NCI-H524 treated with DMSO at 0.1 percent for 48 hours (cell line): ENCODE measurements around the gene THY1.
"Not testable (repeated sequence)": the region's sequence is repeated elsewhere in the genome, so short reads cannot be mapped to it uniquely, and the experiment has no call there.

Source experiments
- DNase-seq: peaks from one replicate; lab custom pipeline; 2025; lab: John Stamatoyannopoulos, UW

THY1 gene

DNA sequence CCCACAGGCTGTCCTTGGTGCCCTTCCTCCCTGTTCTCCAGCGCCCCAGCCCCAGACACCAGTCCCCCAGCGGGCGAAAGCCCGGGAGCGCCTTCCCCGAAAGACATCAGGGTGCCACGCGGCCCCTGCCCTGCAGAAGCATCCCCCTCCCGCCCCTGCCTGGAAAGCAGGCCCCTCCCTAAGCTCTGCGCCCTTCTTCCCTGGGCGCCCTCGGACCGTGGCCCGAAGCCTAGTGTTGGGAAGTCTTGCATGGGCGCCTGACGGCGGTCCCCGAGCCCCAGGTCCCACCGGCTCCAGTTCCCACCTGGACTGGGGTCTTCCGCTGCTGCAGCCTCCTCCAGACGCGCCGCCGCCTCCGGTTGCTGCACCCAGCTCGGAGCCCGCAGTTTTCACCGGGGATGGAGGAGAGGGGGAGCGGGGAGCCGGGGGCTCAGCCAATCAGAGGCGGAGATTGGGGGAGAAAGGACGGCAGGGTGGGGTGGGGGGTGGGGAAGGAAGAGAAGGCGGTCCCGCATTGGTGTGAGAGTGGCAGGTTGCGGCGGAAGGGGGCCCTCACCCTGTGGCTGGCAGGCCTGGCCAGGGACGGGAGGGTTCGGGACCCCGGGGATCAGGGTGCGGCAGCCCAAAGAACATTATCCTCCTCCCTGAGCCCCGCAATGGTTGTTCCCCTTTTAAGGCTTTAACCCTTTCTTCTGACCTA lies at the start of gene THY1:
THY1 (minus strand) TSS at position 364 of the 700 bp plus-strand sequence. CDS start 2,267 bp downstream, outside the sequence.
- DNase-seq = no peak

DNA sequence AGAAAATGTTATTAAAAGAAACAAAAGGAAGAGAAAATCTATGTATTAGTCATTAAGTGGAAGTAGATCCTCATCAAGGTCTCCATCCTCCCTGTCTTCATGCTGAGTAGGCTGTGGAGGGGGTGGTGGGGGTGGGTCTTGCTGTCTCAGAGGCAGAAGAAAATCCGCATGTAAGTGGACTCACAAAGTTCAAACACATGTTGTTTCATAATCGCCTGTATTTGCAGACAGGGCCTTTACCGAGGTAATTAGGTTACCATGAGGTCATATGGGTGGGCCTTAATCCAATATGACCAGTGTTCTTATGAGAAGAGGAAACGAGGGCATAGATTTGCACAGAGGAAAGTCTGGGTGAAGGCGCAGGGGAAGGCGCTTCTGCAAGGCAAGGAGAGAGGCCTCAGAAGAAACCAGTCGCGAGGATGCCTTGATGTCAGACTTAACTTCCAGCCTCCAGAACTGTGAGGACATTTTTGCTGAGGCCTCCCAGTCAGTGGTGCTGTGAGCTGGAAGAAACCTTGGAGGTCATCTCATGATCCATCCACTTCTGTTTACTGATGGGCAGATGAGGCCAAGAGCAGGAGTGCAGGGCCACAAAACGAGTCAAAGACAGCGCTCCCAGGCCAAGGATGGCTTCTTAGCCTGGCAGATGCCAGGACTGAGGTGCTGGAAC lies 49.3 kb upstream of the THY1 start:
- no peak for DNase-seq

DNA sequence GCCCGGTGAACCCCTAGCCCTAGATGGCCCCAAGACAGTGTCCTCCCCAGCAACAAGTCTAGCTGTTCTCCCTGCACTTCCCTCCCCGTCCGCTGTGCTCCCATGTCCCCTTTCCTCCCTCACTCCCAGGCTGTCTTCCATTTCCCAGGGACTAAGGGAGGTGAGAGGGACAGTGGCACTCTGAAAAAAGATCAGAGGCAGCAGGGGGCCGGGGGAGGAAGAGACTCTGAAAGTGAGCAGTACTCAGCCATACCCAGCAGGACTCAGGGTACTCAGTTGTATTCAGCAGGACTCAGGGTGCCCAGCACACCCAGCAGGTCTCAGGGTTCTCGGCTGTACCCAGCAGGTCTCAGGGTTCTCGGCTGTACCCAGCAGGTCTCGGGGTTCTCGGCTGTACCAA lies 48.4 kb upstream of the THY1 start:
- no peak for DNase-seq

DNA sequence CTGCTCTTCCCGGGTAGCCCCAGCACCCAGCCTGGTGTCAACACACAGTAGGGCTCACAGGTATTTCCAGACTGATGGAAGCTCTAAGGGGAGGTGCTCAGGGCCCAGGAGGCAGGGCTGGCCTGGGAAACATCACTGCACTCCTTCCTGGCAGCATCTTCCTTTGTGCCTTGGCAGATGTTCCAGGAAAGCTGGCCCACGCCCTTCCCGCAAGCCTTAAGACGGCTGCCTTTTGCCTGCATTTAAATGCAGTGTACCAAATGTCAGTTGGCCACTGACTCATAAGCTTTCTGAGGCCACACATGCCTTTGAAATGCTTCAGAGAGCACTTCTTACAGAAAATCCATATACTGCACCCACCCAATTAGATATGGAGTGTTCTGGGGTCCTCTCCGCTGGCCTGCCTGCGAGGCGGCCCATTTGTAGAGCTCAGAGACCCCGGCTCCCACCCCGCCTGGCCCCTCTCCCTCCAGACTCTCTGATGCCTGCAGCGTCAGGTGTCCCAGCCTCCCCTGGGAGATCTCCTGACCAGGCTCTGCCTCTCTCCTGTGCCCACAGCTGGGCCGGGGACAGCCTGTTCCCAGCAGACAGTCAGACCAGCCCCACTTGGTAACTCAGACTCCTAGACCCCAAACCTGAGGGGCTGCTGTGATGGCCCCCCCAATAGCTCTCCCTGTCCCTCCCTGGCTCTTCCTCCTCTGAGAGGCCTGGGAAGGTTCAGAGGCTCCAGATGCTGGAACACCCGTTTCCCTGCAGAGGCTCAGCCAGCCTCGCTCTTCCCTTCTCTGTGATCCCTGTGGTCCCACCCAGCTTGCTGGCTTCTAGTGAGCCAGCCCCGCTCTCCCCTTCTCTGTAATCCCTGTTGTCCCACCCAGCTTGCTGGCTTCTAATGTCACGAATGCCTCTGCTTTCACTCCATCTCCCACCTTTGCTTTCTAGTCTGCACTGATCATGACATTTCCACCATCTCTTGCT lies 47.6 kb upstream of the THY1 start:
- no peak for DNase-seq

DNA sequence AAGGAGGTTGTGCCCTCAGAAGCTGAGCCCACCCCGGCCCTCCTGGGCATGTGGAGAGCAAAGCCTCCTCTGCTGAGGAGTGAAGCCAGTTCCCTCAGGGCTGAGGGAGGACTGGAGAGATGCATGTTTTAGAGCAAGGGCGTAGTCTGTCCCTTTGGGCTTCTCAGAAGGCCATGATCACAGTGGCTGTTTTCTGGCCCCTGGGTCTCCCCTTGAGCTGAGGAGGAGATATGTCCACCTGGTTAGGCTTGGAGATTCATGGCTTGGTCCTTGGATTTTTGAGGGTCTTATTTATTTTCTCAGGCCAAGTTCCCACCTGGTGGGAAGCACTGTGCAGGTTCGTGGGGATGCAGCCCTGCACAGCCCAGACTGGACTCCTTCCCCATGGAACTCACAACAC lies 46.5 kb upstream of the THY1 start:
- DNase-seq = no peak

DNA sequence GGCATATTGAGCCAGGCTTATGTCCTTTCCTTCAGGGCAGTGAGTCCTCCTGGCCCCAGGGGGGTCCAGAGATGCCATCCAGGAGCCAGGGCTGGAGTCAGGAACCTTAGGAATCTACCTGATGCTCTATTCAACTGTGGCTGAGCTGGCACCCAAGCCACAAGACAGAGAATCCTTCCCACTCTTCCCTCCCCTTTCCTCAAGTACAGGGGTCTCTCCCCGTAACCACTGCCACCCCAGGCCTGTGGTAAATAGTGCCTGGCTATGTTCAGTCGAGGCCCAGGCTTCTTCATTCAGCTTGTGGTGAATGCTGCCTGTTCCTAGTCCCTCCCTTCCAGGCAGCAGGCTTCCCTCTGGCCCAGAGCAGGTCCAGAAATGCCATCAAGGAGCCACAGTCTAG lies 45.5 kb upstream of the THY1 start:
- DNase-seq = no peak

DNA sequence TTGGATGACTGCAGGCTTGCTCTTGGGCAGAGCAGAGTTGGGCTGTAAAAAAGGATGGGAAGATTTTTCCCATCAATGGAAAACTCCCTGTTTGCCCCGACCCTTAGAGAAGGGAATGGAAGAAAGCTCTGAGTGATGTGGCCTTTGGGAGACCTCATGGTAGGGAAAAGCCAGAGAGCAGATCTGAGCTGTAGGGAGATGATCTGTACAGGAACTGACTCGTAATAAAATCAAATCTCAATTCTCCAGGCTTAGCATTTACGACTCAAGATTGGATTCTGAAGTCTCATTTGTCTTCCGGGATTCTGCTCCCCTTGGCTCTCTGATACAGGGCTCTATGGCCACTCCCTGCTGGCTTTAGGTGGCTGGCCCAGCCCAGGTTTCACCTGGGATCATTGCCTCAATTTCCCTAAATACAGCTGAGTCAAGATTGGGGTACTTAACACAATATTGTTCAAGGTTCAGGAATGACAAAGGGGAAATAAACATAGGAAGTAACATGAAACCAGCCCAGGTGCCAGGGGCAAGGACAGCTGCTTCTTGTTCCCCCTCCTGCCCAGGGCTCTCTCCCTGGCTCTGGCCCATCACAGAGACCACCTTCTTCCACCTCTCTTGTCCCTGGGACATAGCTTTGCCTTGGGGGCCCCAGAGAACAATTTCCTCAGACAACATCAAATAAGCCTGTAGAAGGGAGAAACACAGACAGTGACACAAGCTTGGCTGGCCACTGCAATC lies 38.4 kb upstream of the THY1 start:
- no peak for DNase-seq

DNA sequence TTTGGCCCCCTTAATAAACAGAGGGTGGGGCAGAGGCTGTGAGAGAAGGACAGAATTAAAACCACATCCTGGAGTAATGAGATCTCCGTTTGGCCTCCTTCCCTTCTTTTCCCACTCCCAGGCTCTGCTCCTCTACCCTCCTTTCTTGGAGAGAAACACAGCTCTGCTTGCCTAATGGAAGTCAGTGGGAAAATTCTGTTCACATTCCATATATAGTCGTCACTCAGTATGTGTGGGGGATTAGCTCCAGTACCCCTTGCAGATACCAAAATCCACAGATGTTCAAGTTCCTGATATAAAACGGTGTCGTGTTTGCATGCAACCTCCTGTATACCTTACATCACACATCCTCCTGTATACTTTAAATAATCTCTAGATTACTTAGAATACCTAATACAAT lies 37.6 kb upstream of the THY1 start:
- no peak for DNase-seq

DNA sequence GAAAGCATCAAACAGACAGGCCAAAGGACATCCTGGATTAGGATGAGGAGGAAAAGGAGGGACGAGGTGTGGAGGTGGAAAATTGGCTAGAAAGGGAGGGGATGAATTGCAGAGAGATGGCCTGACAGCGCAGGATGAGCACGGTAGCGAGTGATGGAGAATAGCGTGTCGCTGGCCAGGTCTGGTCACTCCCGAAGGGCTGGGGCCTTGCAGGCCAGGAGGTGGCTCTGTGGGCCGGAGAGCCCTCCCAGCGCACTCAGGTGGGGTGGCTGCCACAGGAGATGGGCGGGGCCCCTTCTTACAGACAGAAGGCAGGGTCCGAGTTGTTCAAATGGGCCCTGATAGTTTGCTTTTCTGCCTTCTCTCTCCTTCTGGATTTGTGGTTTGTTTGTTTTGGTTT lies 37.1 kb upstream of the THY1 start:
- DNase-seq = no peak

DNA sequence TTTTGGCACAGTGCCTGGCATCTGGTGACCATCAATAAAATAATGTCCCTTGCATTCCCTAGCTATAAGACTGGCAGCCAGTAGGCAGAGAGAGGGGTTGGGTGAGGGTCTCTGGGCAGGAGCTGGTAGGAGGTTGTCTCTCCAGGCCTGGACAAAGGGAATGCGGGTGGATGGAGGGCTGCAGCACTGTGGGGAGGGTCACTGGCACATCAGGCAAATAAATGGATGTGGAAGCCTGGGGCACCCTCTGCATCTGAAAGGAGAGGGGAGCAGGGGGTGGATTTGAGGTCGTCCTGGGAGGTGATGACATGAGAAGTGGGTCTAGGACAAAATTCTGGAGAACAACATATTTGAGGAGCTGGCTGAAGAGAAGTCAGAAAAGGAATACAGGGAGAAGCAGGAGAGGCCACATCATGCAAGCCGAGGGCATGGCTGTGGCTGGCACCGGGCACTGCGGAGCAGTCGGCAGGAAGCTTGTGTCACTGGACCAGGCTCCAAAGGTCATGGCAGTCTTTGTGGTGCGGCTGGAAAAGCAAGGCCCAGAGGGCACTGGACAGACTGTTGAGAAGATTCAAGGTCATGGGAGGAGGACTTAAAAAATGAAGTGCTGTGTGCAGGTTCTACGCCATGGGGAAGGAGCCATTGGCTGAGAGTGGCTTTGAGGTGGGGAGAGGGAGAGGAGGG lies 36.5 kb upstream of the THY1 start:
- no peak for DNase-seq

DNA sequence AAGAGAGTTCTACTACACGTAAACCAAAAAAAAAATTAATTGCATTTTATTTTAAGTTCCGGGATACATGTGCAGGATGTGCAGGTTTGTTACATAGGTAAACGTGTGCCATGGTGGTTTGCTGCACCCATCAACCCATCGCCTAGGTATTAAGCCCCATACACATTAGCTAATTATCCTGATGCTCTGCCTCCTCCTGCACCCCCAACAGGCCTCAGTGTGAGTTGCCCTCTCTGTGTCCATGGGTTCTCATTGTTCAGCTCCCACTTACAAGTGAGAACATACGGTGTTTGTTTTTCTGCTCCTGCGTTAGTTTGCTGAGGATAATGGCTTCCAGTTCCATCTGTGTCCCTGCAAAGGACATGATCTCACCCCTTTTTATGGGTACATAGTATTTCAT lies 32.7 kb upstream of the THY1 start:
- DNase-seq = not testable (repeated sequence)

DNA sequence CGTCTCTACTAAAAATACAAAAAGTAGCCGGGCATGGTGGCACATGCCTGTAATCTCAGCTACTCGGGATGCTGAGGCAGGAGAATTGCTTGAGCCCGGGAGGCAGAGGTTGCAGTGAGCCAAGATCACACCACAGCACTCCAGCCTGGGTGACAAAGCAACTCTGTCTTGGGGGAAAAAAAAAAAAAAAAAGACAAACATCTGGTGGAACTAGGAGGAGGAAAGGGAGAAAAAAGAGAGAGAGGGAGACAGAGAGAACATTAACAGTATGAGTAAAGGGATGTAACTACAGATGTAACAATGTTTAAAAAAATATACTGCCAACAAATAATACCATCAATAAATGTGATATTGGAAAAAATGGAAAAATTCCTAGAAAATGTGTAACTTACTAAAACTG lies 32.3 kb upstream of the THY1 start:
- DNase-seq = not testable (repeated sequence)

DNA sequence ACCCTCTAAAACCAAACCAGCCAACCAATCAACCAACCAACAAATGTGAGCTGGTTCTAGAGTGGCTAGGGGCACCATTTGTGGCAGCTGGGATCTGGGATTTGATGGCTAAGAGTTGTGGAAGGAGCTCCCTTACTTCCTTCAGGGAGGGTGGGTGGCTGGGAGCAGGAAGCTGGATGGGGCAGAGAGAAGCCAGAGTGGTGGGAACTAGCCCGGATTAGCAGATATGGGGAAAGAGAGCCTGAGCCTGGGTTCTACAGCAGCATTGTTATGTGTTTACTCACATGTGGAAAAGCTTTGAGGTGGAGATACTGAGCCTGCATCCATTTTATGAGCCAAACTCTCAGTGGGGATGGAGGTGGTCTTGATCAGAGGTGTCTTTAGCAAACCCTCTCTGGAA lies 30.9 kb upstream of the THY1 start:
- DNase-seq = no peak

DNA sequence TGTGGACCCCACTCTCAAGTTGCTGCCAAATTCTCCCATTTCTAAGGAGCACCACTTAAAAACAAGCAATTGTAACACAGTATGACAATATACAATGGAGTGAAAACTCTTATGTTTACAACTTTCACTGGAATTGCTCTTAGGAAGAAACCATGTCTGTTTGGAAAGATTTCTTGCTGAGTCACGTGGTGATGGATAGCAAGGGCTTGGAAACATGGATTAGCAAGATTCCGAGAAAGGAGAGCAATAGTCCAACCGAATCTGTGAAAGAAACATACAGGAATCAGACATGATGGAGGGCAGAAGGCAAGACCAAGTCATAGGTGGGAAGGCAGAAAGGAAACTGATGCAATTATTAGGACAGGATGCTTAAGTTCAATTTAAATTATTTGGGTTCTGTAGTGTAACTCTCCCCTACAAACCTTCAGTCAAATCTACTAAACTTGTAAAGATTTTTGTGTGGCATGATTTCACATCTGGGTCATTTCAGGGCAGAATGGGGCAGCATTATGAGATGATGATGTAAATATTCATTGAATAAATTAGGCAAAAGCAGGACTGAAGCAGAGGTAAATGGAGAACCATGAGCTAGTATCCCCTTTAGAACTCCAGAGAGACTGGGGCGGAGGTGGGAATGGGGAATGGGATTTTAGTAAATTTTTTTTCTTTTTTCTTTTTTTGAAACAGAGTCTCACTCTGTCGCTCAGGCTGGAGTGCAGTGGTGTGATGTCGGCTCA lies 27.8 kb upstream of the THY1 start:
- no peak for DNase-seq

DNA sequence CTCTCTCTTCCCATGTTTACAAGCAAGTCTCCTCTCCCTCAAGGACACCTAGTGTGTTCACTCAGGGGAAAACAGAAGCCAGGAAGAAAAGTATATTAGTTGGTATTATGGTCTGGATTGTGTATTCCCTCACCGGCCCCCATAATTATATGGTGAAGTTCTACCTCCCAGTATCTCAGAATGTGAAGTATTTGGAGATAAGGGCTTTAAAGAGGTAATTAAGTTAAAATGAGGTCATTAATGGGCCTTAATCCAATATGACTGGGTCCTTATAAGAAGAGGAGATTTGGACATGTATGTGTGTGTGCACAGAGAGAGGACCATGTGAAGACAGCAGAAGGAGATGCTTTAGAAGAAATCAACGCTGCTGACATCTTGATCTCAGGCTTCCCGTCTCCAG lies 26.5 kb upstream of the THY1 start:
- no peak for DNase-seq

DNA sequence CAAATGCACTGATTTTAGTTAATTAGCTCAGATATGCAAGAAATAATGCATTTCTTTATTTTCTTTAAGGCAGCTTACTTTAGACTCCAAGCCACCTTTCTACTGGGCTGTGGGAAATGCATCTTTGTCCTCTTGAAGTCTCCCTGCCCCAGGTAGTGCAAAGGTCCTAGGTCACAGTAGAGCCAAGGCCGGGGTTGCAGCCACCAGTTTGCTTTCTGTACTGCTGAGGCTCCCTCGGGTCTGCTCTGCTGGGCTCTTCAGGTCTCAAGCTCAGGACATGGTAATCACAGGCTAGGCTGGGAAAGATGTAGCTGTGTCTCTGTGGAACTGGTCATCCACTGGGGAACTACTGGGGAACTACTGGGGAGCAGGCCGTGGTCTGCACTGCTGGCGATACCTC lies 25.4 kb upstream of the THY1 start:
- no peak for DNase-seq

DNA sequence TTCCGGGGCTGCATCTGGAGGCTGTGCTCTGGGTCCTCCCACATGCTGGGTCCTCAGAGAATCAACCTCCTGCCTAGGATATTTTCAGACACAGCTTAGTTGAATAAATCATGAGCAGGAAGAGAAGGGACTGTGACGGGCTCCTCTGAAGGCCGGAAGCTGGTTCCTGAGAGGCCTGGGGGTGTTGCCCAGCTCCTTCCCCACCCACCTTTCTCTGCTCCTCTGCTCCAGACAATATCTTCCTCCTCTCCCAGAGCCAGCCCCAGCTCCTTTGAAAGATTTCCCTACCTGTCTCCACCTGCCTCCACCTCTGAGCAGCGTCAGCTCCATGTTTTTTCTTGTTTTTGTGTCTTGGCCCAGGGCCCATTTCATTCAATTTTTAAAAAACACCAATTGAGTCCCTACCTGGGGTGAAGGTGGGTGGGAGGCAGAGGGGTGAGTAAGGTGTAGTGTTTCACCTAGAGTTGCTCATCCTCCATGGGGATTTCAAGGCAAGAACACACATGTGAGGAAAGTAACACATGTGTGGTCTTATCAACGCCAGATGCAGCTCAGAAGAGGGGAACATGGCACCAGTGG lies 24.8 kb upstream of the THY1 start:
- DNase-seq = no peak

DNA sequence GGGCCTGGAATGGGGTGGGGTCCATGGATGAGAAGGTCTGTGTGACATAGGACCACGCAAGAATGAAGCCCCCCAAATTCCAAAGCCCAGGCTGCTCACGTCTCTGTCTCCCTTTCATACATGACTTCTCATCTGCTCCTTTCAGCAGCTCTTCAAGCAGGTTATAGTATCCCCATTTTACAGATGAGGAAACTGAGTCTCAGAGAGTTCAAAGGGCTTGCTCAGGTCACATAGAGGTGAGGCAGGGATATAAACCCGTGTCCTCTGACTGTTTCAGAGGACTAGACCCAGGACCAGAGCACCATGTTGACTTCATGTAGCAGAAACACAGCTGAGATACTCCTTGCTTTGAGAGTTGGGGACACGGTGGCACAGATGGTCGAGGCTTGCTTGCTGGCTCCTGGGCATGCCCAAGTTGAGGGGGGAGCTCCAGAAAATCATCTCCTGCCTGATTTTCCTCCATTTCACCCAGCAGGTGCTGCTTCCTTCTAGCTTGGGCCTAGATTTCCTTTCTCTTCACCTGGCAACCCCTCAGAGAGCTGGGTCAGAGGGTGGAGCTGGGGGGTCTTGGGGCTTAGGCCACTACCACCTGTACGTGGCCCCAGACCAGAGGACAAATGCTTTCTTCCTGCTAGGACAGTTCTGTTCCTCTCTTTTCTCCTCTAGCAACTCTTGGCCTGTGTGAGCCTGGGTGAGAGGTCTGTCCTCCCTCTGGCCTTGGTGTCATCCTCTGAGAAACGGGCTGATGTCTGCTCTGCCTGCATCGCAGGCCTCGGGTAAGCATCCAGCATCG lies 24.1 kb upstream of the THY1 start:
- no peak for DNase-seq

DNA sequence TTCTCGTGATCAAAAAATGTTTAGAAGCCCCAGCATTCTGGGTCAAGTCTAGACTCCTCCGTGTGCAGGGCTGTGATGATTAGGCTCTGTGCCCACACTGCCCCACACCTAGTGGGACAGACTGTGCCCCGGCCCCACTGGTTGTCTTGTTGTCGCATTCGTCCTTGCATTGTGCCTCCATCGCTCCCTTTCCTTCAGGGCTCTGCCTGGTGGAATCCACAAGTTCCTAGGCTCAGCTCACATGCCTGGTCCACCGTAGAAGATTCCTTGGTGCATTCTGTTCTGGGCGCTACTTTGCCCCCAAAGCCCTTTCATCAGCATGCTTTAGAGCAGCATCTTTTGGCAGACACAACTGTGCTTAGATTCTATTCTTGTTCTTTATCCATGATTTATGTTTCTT lies 23.5 kb upstream of the THY1 start:
- DNase-seq = no peak

DNA sequence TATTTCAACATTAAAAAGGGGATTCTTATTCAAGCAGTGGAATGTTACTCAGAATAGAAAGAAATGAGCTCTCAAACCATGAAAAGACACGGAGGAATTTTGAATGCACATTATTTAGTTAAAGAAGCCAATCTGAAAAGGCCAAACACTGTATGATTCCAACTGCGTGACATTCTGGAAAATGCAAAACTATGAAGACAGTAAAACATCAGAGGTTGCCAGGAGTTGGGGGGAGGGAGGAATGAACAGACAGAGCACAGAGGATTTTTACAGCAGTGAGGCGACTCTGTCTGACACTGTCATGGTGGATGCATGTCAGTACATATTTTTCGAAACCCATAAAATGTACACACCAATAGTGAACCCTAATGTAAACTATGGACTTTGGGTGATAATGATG lies 22.9 kb upstream of the THY1 start:
- no peak for DNase-seq
